ENCODE measurements around the gene FANCG.

- TF ChIP-seq CTCF (IDR thresholded peaks at IDR 0.05) = no peak
- TF ChIP-seq POLR2AphosphoS5 (IDR thresholded peaks at IDR 0.05; ENCODE audit: insufficient read depth in 1 of 2, low read depth in 1 of 2) = no peak
These were observed 24.8 kb upstream of the FANCG start for GRCh38 chr9:35104586-35104985.

Measured in vagina (tissue), 2 donors.